ENCODE results near the gene SNX25. TPM values are rescaled to one million over a fixed set of nuclear protein-coding genes. Genes with fewer than 3 reads are reported as not detected.

SNX25 gene
- total and polyA plus RNA-seq, 8 donors = 2.6 to 36.8 (median 8.3) TPM

DNA sequence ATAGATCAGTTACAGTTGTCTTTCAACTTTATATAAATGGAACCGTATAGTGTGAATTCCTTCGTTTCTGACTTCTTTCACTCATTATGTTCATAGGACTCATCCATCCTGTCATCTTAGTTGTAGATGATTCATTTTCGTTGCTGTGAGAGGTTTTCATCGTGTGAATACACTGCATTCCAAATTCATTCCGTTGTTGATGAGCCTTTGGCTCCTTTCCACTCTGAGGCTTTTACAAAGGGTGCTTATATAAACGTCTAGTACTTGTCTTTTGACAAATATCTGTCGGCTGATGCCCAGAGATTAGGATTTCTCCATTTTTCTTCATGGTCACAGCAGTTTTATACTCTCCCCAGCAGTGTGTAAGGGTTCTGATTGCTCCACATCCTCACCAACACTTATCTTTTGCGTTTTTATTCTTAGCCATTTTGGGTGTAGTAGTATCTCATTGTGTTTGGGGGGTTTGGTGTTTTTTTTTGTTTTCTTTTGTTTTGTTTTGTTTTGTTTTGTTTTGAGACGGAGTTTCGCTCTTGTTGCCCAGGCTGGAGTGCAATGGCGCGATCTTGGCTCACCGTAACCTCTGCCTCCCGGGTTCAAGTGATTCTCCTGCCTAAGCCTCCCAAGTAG is 137.7 kb downstream of the SNX25 start:
- intact Hi-C loops (cut with DNase I; ENCODE audit: low total_unique reads) = no loop called here
- 90 to 91% (median 90%) methylated on average over 14 of the region's 14 CpGs for WGBS, 5 donors
- TF ChIP-seq POLR2AphosphoS5 (IDR thresholded peaks at IDR 0.05) = no peak
- TF ChIP-seq POLR2A (IDR thresholded peaks at IDR 0.05) = no peak
- TF ChIP-seq EP300 (IDR thresholded peaks at IDR 0.05) = no peak
- TF ChIP-seq, protein P1, sequence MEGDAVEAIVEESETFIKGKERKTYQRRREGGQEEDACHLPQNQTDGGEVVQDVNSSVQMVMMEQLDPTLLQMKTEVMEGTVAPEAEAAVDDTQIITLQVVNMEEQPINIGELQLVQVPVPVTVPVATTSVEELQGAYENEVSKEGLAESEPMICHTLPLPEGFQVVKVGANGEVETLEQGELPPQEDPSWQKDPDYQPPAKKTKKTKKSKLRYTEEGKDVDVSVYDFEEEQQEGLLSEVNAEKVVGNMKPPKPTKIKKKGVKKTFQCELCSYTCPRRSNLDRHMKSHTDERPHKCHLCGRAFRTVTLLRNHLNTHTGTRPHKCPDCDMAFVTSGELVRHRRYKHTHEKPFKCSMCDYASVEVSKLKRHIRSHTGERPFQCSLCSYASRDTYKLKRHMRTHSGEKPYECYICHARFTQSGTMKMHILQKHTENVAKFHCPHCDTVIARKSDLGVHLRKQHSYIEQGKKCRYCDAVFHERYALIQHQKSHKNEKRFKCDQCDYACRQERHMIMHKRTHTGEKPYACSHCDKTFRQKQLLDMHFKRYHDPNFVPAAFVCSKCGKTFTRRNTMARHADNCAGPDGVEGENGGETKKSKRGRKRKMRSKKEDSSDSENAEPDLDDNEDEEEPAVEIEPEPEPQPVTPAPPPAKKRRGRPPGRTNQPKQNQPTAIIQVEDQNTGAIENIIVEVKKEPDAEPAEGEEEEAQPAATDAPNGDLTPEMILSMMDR (IDR thresholded peaks at IDR 0.05) = no peak
- Histone ChIP-seq H3K36me3 (peaks cover 6 to 66% (median 56%) of the 10 kb centered on the region in 4 donors), H3K4me1 (peaks cover 0 to 6% (median 0%) of the 10 kb centered on the region in 4 donors), H3K27ac (no peak overlapping the region), H3K27me3 (no peaks in the 10 kb centered on the region), H3K4me3 (no peak overlapping the region), H3K9me3 (no peaks in the 10 kb centered on the region)
- no peak for DNase-seq

- TF ChIP-seq EP300 (IDR thresholded peaks at IDR 0.05) (no peak), POLR2AphosphoS5 (IDR thresholded peaks at IDR 0.05) (no peak), POLR2A (IDR thresholded peaks at IDR 0.05) (no peak)
- TF ChIP-seq, protein P1 (IDR thresholded peaks at IDR 0.05) = no peak
- H3K4me1 ChIP-seq = no peaks in the 10 kb centered on the region
- intact Hi-C loops (cut with DNase I; ENCODE audit: low total_unique reads) = no loop called here
- no peak overlapping the region for H3K4me3 ChIP-seq
- H3K36me3 ChIP-seq = peaks cover 6 to 70% (median 65%) of the 10 kb centered on the region in 4 donors
- H3K27ac ChIP-seq = no peak overlapping the region
- no peaks in the 10 kb centered on the region for H3K27me3 ChIP-seq
- H3K9me3 ChIP-seq = no peaks in the 10 kb centered on the region
- WGBS, 5 donors = 84 to 93% (median 87%) methylated on average over 13 of the region's 13 CpGs
- DNase-seq = no peak
Observed at GRCh38 chr4:185351691-185352090, 142.3 kb downstream of the SNX25 start.

- H3K4me1 ChIP-seq = no peaks in the 10 kb centered on the region
- H3K4me3 ChIP-seq = no peak overlapping the region
- peaks cover 6 to 65% (median 62%) of the 10 kb centered on the region in 4 donors for H3K36me3 ChIP-seq
- no peak for DNase-seq
- TF ChIP-seq POLR2A (IDR thresholded peaks at IDR 0.05) (no peak), EP300 (IDR thresholded peaks at IDR 0.05) (no peak), POLR2AphosphoS5 (IDR thresholded peaks at IDR 0.05) (no peak)
- TF ChIP-seq, protein P1 (IDR thresholded peaks at IDR 0.05) = no peak
- intact Hi-C loops (cut with DNase I; ENCODE audit: low total_unique reads) = no loop called here
- no peaks in the 10 kb centered on the region for H3K27me3 ChIP-seq
- H3K27ac ChIP-seq = no peak overlapping the region
- 88 to 93% (median 90%) methylated on average over 6 to 7 of the region's 7 CpGs for WGBS, 5 donors
- no peaks in the 10 kb centered on the region for H3K9me3 ChIP-seq
Observed at GRCh38 chr4:185352202-185352601, 142.8 kb downstream of the SNX25 start.

- no peak overlapping the region for H3K4me3 ChIP-seq
- peaks cover 6 to 65% (median 60%) of the 10 kb centered on the region in 4 donors for H3K36me3 ChIP-seq
- 91 to 100% (median 96%) methylated on average over 2 of the region's 2 CpGs for WGBS, 5 donors
- H3K27me3 ChIP-seq = no peaks in the 10 kb centered on the region
- no peak for DNase-seq
- no peaks in the 10 kb centered on the region for H3K9me3 ChIP-seq
- H3K4me1 ChIP-seq = no peaks in the 10 kb centered on the region
- H3K27ac ChIP-seq = no peak overlapping the region
- TF ChIP-seq POLR2AphosphoS5 (IDR thresholded peaks at IDR 0.05) (no peak), POLR2A (IDR thresholded peaks at IDR 0.05) (no peak), EP300 (IDR thresholded peaks at IDR 0.05) (no peak)
- TF ChIP-seq, protein P1 (IDR thresholded peaks at IDR 0.05) = no peak
- intact Hi-C loops (cut with DNase I; ENCODE audit: low total_unique reads) = no loop called here
Observed at GRCh38 chr4:185352741-185353140, 143.3 kb downstream of the SNX25 start.

Data from stomach (tissue), 9 donors.